K562 (cell line): ENCODE measurements around the gene PPARD. TPM values are rescaled to one million over a fixed set of nuclear protein-coding genes. Genes with fewer than 3 reads are reported as not detected.

Experiments used
- E2F6 ChIP-seq, 2 experiments: IDR thresholded peaks; 2 replicates each; pipeline ENCODE4 v1.6.1; 2011; ENCODE audit warnings: borderline replicate concordance in 1 of 2, control low read depth in 1 of 2, low read depth in 1 of 2, low read length in 1 of 2, mild to moderate bottlenecking in 1 of 2, mixed read lengths in 1 of 2, moderate library complexity in 1 of 2; ENCODE audit not compliant: insufficient read depth in 1 of 2, insufficient read length in 1 of 2, poor library complexity in 1 of 2, severe bottlenecking in 1 of 2; ENCODE audit errors: extremely low read depth in 1 of 2
- ELF2 ChIP-seq: fragments of 250-450 bp; sonication (Bioruptor Pico); IDR thresholded peaks from 2 replicates; pipeline ENCODE4 v1.5.0; 2021; ENCODE audit warnings: mild to moderate bottlenecking
- GABPB1 ChIP-seq: sonication (generic); formaldehyde crosslinking; IDR thresholded peaks from 2 replicates; pipeline ENCODE4 v1.8.0; 2022; ENCODE audit warnings: mild to moderate bottlenecking, missing genetic modification reagents
- HDAC2 ChIP-seq: fragments of 450-650 bp; IDR thresholded peaks from 2 replicates; pipeline ENCODE4 v1.6.1; 2016; ENCODE audit warnings: mild to moderate bottlenecking
- HNRNPUL1 ChIP-seq: fragments of 200-400 bp; formaldehyde crosslinking; IDR thresholded peaks from 2 replicates; pipeline ENCODE4 v1.6.1; 2017; ENCODE audit warnings: low read length
- HOXB6 ChIP-seq: fragments of 250-450 bp; sonication (Bioruptor Pico); IDR thresholded peaks from 2 replicates; pipeline ENCODE4 v1.5.1; 2022; ENCODE audit warnings: mild to moderate bottlenecking, borderline replicate concordance
- JUND ChIP-seq, 2 experiments: IDR thresholded peaks; 2 replicates in 1 of 2; 3 replicates in 1 of 2; pipeline ENCODE4 v1.6.1; 2011; ENCODE audit warnings: borderline replicate concordance in 2 of 2, low read depth in 2 of 2, low read length in 2 of 2, improper control_type of control experiment in 1 of 2, missing biosample characterization in 1 of 2, missing genetic modification characterization in 1 of 2, missing genetic modification reagents in 1 of 2
- KLF16 ChIP-seq: IDR thresholded peaks from 2 replicates; pipeline ENCODE4 v1.6.1; 2016; ENCODE audit warnings: antibody characterized with exemption
- LEF1 ChIP-seq: fragments of 450-650 bp; IDR thresholded peaks from 2 replicates; pipeline ENCODE4 v1.6.1; 2016; ENCODE audit warnings: mild to moderate bottlenecking
- MAFG ChIP-seq: fragments of 450-650 bp; conservative IDR thresholded peaks from 2 replicates; pipeline ENCODE4 v1.6.1; 2016; ENCODE audit warnings: missing genetic modification characterization, missing compliant biosample characterization
- MCM7 ChIP-seq, 2 experiments: fragments of 450-650 bp; IDR thresholded peaks; 2 replicates each; pipeline ENCODE4 v1.6.1; 2016 to 2018
- NCOA6 ChIP-seq: fragments of 450-650 bp; IDR thresholded peaks from 2 replicates; pipeline ENCODE4 v1.6.1; 2017; ENCODE audit warnings: mild to moderate bottlenecking
- NFXL1 ChIP-seq: fragments of 450-650 bp; formaldehyde crosslinking; IDR thresholded peaks from 2 replicates; pipeline ENCODE4 v1.4.0; 2021; ENCODE audit warnings: mild to moderate bottlenecking
- NR2C1 ChIP-seq, 2 experiments: fragments of 450-650 bp; IDR thresholded peaks; 2 replicates each; pipeline ENCODE4 v1.6.1; 2017; ENCODE audit warnings: mild to moderate bottlenecking in 2 of 2, antibody characterized with exemption in 1 of 2, inconsistent platforms in 1 of 2, missing compliant biosample characterization in 1 of 2, missing genetic modification characterization in 1 of 2
- RBM17 ChIP-seq: fragments of 200-400 bp; formaldehyde crosslinking; IDR thresholded peaks from 2 replicates; pipeline ENCODE4 v1.6.1; 2017; ENCODE audit warnings: low read depth, mild to moderate bottlenecking, low read length, borderline replicate concordance
- SAP30 ChIP-seq: fragments of 200-600 bp; sonication (generic); IDR thresholded peaks from 2 replicates; pipeline ENCODE4 v1.6.1; 2012; ENCODE audit warnings: borderline replicate concordance, low read depth, mild to moderate bottlenecking, moderate library complexity, low read length, control low read depth, inconsistent platforms; ENCODE audit not compliant: insufficient read depth, poor library complexity, severe bottlenecking
- SMARCE1 ChIP-seq: fragments of 450-650 bp; IDR thresholded peaks from 2 replicates; pipeline ENCODE4 v1.7.1; 2016; ENCODE audit warnings: mild to moderate bottlenecking
- SP2 ChIP-seq: IDR thresholded peaks from 2 replicates; pipeline ENCODE4 v1.6.1; 2011; ENCODE audit warnings: mild to moderate bottlenecking, low read depth, low read length, moderate library complexity; ENCODE audit not compliant: poor library complexity, severe bottlenecking; ENCODE audit errors: extremely low read depth
- TBL1XR1 ChIP-seq, 2 experiments: IDR thresholded peaks; 2 replicates each; pipeline ENCODE4 v1.6.1; 2012; ENCODE audit warnings: improper control_type of control experiment in 2 of 2, low read length in 2 of 2, mild to moderate bottlenecking in 1 of 2
- TFAM ChIP-seq: fragments of 250-450 bp; sonication (Bioruptor Pico); conservative IDR thresholded peaks from 2 replicates; pipeline ENCODE4 v1.5.0; 2021; ENCODE audit warnings: mild to moderate bottlenecking, moderate library complexity
- ZFP1 ChIP-seq: fragments of 450-650 bp; formaldehyde crosslinking; IDR thresholded peaks from 2 replicates; pipeline ENCODE4 v1.4.0; 2020; ENCODE audit warnings: mild to moderate bottlenecking, mixed read lengths
- ZFPM2 ChIP-seq: fragments of 250-450 bp; sonication (Bioruptor Pico); IDR thresholded peaks from 2 replicates; pipeline ENCODE4 v1.5.1; 2022; ENCODE audit warnings: mild to moderate bottlenecking
- ZNF134 ChIP-seq: fragments of 250-450 bp; sonication (Bioruptor Pico); conservative IDR thresholded peaks from 2 replicates; pipeline ENCODE4 v1.4.0; 2020
- ZNF24 ChIP-seq: fragments of 450-650 bp; IDR thresholded peaks from 2 replicates; pipeline ENCODE4 v1.6.1; 2016
- ZNF398 ChIP-seq: fragments of 250-450 bp; sonication (Bioruptor Pico); IDR thresholded peaks from 2 replicates; pipeline ENCODE4 v1.8.0; 2021; ENCODE audit warnings: moderate library complexity, mild to moderate bottlenecking, inconsistent platforms
- ZNF436 ChIP-seq: fragments of 250-450, 450-650 bp; sonication (Bioruptor Pico); formaldehyde crosslinking; IDR thresholded peaks from 2 replicates; pipeline ENCODE4 v1.7.0; 2020; ENCODE audit warnings: mild to moderate bottlenecking
- ZNF551 ChIP-seq: fragments of 250-450 bp; sonication (Bioruptor Pico); IDR thresholded peaks from 2 replicates; pipeline ENCODE4 v1.5.0; 2021; ENCODE audit warnings: mild to moderate bottlenecking, moderate library complexity
- polyA plus RNA-seq, 8 experiments: library from polyadenylated mRNA; depleted of rRNA in 4 of 8; stranded (reverse) in 5 of 8; unstranded in 3 of 8; fragments of >200 nt; fragmentation: Nextera tagmentation in 2 of 8; fragmentation: Illumina TruSeq in 1 of 8; extraction: Ambion mirVana in 2 of 8; extraction: Trizol in 1 of 8; gene quantifications; 2 replicates each; pipeline versions ENCODE4 v1.2.1 to v1.2.3, GENCODE V29; 2011 to 2014; ENCODE audit warnings: inconsistent platforms in 1 of 8, missing spikeins in 1 of 8
- total RNA-seq, 7 experiments: library from RNA; depleted of rRNA in 6 of 7; stranded (reverse); fragments of >200 nt in 6 of 7; fragmentation: Illumina TruSeq in 2 of 7; extraction: Trizol in 2 of 7; gene quantifications; 2 replicates each; pipeline versions ENCODE4 v1.2.1 to v1.2.3, GENCODE V29; 2011 to 2021; ENCODE audit warnings: low replicate concordance in 1 of 7
- TF ChIP-seq, protein P1 (sequence below): conservative IDR thresholded peaks from 2 replicates; pipeline ENCODE4 v1.6.1; 2011; ENCODE audit warnings: low read depth, mild to moderate bottlenecking, low read length; ENCODE audit not compliant: control insufficient read depth

PPARD gene
- total and polyA plus RNA-seq, 9 of the 15 experiments (the other 6 are each of a cell fraction or from before 2014, with no cell fraction given) = 0.14 to 13.2 (median 3.8) TPM

GRCh38 chr6:35299674-35300073, 42.7 kb upstream of the PPARD start (continued):
- TF ChIP-seq JUND (IDR thresholded peaks at IDR 0.05; ENCODE audit: borderline replicate concordance, low read depth, low read length) (0 out of 2 replicates have a peak, but pooled peaks have one; percentile 3), JUND (tag; IDR thresholded peaks at IDR 0.05; ENCODE audit: borderline replicate concordance, low read depth, low read length) (no peak), NR2C1 (IDR thresholded peaks at IDR 0.05) (no peak), NR2C1 (tag; IDR thresholded peaks at IDR 0.05) (no peak), ZNF551 (CRISPR knock-in tag) (no peak), ZNF134 (CRISPR knock-in tag) (no peak), NFXL1 (no peak), TBL1XR1 (IDR thresholded peaks at IDR 0.05; ENCODE audit: low read length in 2 of 2) (no peak), MCM7 (IDR thresholded peaks at IDR 0.05) (no peak), ZNF398 (CRISPR knock-in tag) (no peak), GABPB1 (CRISPR knock-in tag) (no peak), SP2 (no peak), SAP30 (no peak), ZNF24 (peak; percentile 70; the same call in 1 of the 2 replicates), ZNF436 (no peak), HOXB6 (CRISPR knock-in tag) (no peak), E2F6 (IDR thresholded peaks at IDR 0.05; ENCODE audit: borderline replicate concordance in 1 of 2, extremely low read depth in 1 of 2, insufficient read depth in 1 of 2, insufficient read length in 1 of 2, low read depth in 1 of 2, low read length in 1 of 2, poor library complexity in 1 of 2, severe bottlenecking in 1 of 2) (no peak), NCOA6 (no peak), ELF2 (CRISPR knock-in tag) (no peak), SMARCE1 (peak; percentile 47; the same call in 1 of the 2 replicates), ZFPM2 (CRISPR knock-in tag) (no peak), TFAM (CRISPR knock-in tag) (no peak), KLF16 (no peak), LEF1 (no peak), HNRNPUL1 (no peak), MAFG (tag) (no peak), HDAC2 (no peak), RBM17 (no peak), ZFP1 (CRISPR knock-in tag) (no peak)
- TF ChIP-seq, protein P1, sequence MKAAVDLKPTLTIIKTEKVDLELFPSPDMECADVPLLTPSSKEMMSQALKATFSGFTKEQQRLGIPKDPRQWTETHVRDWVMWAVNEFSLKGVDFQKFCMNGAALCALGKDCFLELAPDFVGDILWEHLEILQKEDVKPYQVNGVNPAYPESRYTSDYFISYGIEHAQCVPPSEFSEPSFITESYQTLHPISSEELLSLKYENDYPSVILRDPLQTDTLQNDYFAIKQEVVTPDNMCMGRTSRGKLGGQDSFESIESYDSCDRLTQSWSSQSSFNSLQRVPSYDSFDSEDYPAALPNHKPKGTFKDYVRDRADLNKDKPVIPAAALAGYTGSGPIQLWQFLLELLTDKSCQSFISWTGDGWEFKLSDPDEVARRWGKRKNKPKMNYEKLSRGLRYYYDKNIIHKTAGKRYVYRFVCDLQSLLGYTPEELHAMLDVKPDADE = no peak
